Panc1 (cell line): ENCODE results near the gene MBD4. TPM values are rescaled to one million over a fixed set of nuclear protein-coding genes. Genes with fewer than 3 reads are reported as not detected.

Experiments used
- ATAC-seq: fragments of 200-7000 bp; cut with Tn5 transposase; 2 replicates; pipeline ENCODE4 v1.9.1; 2020; ENCODE audit warnings: mild to moderate bottlenecking, moderate library complexity
- BruUV-seq: library from RNA; stranded (reverse); fragments of 400-500 nt; replicated peaks from 2 replicates; lab custom pipeline; 2021; lab: Mats Ljungman, UMichigan
- CTCF ChIA-PET: fragments of 300-600 bp; sonication (Branson Sonifier 250); formaldehyde crosslinking; loops from one replicate; lab custom pipeline; 2022; ENCODE audit warnings: antibody characterized with exemption; lab: Charles Lee
- POLR2A ChIA-PET: fragments of 300-600 bp; sonication (Branson Sonifier 250); formaldehyde crosslinking; loops from one replicate; lab custom pipeline; 2022; ENCODE audit warnings: antibody characterized with exemption; lab: Charles Lee
- DNase-seq: peaks from one replicate; pipeline ENCODE4 v3.0.0-alpha.2; 2010; ENCODE audit warnings: low read depth, low spot score
- H3K27ac ChIP-seq: 2 replicates; pipeline ENCODE4 v1.5.1; 2011; ENCODE audit warnings: mild to moderate bottlenecking, low read length, inconsistent platforms
- H3K27me3 ChIP-seq: fragments of 200-500 bp; sonication (Bioruptor generic); 2 replicates; pipeline ENCODE4 v1.6.0; 2014; ENCODE audit warnings: low read length, inconsistent platforms; ENCODE audit not compliant: control insufficient read depth, insufficient read depth
- H3K36me3 ChIP-seq: fragments of 200-500 bp; sonication (Bioruptor generic); 2 replicates; pipeline ENCODE4 v1.5.1; 2014; ENCODE audit warnings: inconsistent platforms, mild to moderate bottlenecking, low read length, moderate library complexity; ENCODE audit not compliant: control insufficient read depth, insufficient read depth
- H3K4me1 ChIP-seq: 2 replicates; pipeline ENCODE4 v1.5.1; 2011; ENCODE audit warnings: inconsistent platforms, mild to moderate bottlenecking, low read length, moderate library complexity; ENCODE audit not compliant: control insufficient read depth, insufficient read depth
- H3K4me3 ChIP-seq, 2 experiments: 2 replicates each; pipeline ENCODE4 v1.5.1; 2011 to 2012; ENCODE audit warnings: low read depth in 2 of 2, low read length in 2 of 2, mild to moderate bottlenecking in 2 of 2, inconsistent platforms in 1 of 2, moderate library complexity in 1 of 2
- H3K9me3 ChIP-seq: fragments of 200-500 bp; sonication (Bioruptor generic); 2 replicates; pipeline ENCODE4 v1.5.1; 2014; ENCODE audit warnings: low read depth, mild to moderate bottlenecking, inconsistent platforms, low read length, moderate library complexity; ENCODE audit not compliant: control insufficient read depth, insufficient read depth
- CTCF ChIP-seq: fragments of 450-650 bp; IDR thresholded peaks from 2 replicates; pipeline ENCODE4 v1.5.1; 2017; ENCODE audit warnings: mild to moderate bottlenecking
- POLR2AphosphoS5 ChIP-seq: IDR thresholded peaks from 2 replicates; pipeline ENCODE4 v1.6.1; 2012; ENCODE audit warnings: mild to moderate bottlenecking, low read depth, low read length, moderate library complexity
- SIN3A ChIP-seq: IDR thresholded peaks from 2 replicates; pipeline ENCODE4 v1.6.1; 2012; ENCODE audit warnings: low read depth, mild to moderate bottlenecking, low read length, moderate library complexity, borderline replicate concordance; ENCODE audit not compliant: insufficient read depth
- TCF7L2 ChIP-seq: IDR thresholded peaks from 2 replicates; pipeline ENCODE4 v1.6.1; 2011; ENCODE audit warnings: mild to moderate bottlenecking, low read depth, low read length, inconsistent platforms
- in situ Hi-C: cut with HindIII; loops from 2 replicates; pipeline ENCODE4 v1.10.0; 2016; ENCODE audit warnings: low sequenced_read_pairs, low pct_unique_long_range_greater_than_20kb
- intact Hi-C: fragments of 100-400 bp; cut with micrococcal nuclease; formaldehyde crosslinking; loops from one replicate; pipeline ENCODE4 v1.10.0; 2022; ENCODE audit not compliant: unreplicated experiment
- total RNA-seq: library from RNA; stranded (reverse); gene quantifications from one replicate; pipeline ENCODE4 v1.2.1, GENCODE V29; 2021; ENCODE audit not compliant: unreplicated experiment
- TF ChIP-seq, protein P1 (sequence below), 2 experiments: IDR thresholded peaks; 2 replicates each; pipeline ENCODE4 v1.6.1; 2011 to 2012; ENCODE audit warnings: low read depth in 2 of 2, control low read depth in 1 of 2, low read length in 1 of 2, mild to moderate bottlenecking in 1 of 2, moderate library complexity in 1 of 2; ENCODE audit not compliant: insufficient read depth in 1 of 2

MBD4 gene
- total RNA-seq, 1 experiment from 2014 or later = 44.7 TPM

GRCh38 chr3:129428007-129428375 is 11.8 kb downstream of the MBD4 start:
- no TSS peak for BruUV-seq
- Histone ChIP-seq H3K4me3 (peak overlapping the region; percentile 59 to 75), H3K36me3 (peaks cover 8% of the 10 kb centered on the region), H3K27ac (no peak overlapping the region), H3K9me3 (no peaks in the 10 kb centered on the region), H3K4me1 (peaks cover 11% of the 10 kb centered on the region), H3K27me3 (no peaks in the 10 kb centered on the region)
- CTCF ChIA-PET = interaction anchor here (1.2 to 1.4 kb wide), 2 partner anchors 29 to 45 kb away, joined by 3 read pairs; no protein-coding TSS in a partner anchor
- DNase-seq (no peak), ATAC-seq (peak; percentile 38)
- POLR2A ChIA-PET = interaction anchor here (0.6 kb wide), 1 partner anchor 99 kb away, joined by 3 read pairs; no protein-coding TSS in a partner anchor
- intact Hi-C loops = no loop called here
- TF ChIP-seq CTCF = no peak
- TF ChIP-seq, protein P1, sequence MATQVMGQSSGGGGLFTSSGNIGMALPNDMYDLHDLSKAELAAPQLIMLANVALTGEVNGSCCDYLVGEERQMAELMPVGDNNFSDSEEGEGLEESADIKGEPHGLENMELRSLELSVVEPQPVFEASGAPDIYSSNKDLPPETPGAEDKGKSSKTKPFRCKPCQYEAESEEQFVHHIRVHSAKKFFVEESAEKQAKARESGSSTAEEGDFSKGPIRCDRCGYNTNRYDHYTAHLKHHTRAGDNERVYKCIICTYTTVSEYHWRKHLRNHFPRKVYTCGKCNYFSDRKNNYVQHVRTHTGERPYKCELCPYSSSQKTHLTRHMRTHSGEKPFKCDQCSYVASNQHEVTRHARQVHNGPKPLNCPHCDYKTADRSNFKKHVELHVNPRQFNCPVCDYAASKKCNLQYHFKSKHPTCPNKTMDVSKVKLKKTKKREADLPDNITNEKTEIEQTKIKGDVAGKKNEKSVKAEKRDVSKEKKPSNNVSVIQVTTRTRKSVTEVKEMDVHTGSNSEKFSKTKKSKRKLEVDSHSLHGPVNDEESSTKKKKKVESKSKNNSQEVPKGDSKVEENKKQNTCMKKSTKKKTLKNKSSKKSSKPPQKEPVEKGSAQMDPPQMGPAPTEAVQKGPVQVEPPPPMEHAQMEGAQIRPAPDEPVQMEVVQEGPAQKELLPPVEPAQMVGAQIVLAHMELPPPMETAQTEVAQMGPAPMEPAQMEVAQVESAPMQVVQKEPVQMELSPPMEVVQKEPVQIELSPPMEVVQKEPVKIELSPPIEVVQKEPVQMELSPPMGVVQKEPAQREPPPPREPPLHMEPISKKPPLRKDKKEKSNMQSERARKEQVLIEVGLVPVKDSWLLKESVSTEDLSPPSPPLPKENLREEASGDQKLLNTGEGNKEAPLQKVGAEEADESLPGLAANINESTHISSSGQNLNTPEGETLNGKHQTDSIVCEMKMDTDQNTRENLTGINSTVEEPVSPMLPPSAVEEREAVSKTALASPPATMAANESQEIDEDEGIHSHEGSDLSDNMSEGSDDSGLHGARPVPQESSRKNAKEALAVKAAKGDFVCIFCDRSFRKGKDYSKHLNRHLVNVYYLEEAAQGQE (IDR thresholded peaks at IDR 0.05; ENCODE audit: insufficient read depth in 1 of 2, low read depth in 2 of 2, low read length in 1 of 2) = no peak
- no peak for TF ChIP-seq TCF7L2
- no peak for TF ChIP-seq POLR2AphosphoS5
- no peak for TF ChIP-seq SIN3A
- in situ Hi-C loops = no loop called here

DNA sequence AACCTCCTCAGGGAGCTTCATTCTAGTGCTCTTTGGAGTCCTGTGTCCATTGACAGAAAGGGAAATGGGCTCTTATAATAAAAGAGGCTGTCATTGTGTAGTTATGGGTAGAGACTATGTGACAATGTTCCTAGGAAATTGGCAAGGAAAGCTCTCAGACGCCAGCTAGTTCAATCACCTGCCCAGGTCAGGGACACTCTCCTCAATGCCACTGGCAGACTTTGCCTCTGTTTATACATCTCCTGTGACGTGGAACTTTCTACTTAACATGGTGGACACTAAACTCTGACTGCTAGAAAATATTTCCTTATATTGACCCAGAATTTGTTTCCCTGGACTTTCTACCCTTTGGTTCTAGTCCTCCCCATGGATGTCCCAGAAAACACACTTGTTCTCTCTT is 14.1 kb downstream of the MBD4 start:
- Histone ChIP-seq H3K9me3 (no peaks in the 10 kb centered on the region), H3K4me1 (peaks cover 11% of the 10 kb centered on the region), H3K27ac (no peak overlapping the region), H3K27me3 (no peaks in the 10 kb centered on the region), H3K4me3 (no peak overlapping the region), H3K36me3 (no peaks in the 10 kb centered on the region)
- TF ChIP-seq CTCF (no peak), POLR2AphosphoS5 (no peak), TCF7L2 (no peak), SIN3A (no peak)
- TF ChIP-seq, protein P1 (IDR thresholded peaks at IDR 0.05; ENCODE audit: insufficient read depth in 1 of 2, low read depth in 2 of 2, low read length in 1 of 2) = no peak
- POLR2A ChIA-PET = interaction anchor here (0.7 kb wide), 1 partner anchor 26 kb away, joined by 15 read pairs; no protein-coding TSS in a partner anchor
- in situ Hi-C loops (no loop called here), intact Hi-C loops (no loop called here)
- CTCF ChIA-PET = no interaction called here
- DNase-seq (no peak), ATAC-seq (no peak)
- no TSS peak for BruUV-seq
